Measurements from ENCODE around the gene LRRTM3.
A peak's percentile ranks its signal among the peaks of the same experiment; 100 is the strongest.

Gene LRRTM3

DNA sequence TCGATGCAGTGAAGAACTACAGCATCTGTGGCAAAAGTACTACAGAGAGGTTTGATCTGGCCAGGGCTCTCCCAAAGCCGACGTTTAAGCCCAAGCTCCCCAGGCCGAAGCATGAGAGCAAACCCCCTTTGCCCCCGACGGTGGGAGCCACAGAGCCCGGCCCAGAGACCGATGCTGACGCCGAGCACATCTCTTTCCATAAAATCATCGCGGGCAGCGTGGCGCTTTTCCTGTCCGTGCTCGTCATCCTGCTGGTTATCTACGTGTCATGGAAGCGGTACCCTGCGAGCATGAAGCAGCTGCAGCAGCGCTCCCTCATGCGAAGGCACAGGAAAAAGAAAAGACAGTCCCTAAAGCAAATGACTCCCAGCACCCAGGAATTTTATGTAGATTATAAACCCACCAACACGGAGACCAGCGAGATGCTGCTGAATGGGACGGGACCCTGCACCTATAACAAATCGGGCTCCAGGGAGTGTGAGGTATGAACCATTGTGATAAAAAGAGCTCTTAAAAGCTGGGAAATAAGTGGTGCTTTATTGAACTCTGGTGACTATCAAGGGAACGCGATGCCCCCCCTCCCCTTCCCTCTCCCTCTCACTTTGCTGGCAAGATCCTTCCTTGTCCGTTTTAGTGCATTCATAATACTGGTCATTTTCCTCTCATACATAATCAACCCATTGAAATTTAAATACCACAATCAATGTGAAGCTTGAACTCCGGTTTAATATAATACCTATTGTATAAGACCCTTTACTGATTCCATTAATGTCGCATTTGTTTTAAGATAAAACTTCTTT, 2.3 kb downstream of the LRRTM3 start:
- H3K36me3 ChIP-seq (ENCODE audit: control insufficient read depth in 2 of 2, insufficient read depth in 1 of 2, low read length in 2 of 2): no peaks in the 10 kb centered on the region
- H3K4me1 ChIP-seq (ENCODE audit: control insufficient read depth, insufficient read depth, low read length): no peaks in the 10 kb centered on the region
- H3K27ac ChIP-seq (ENCODE audit: extremely low read depth, low read depth, low read length): no peak overlapping the region
- no peaks in the 10 kb centered on the region for H3K9me3 ChIP-seq (ENCODE audit: control insufficient read depth, insufficient read depth, low read depth, low read length)
- peak overlapping the region; percentile 13 for H3K4me3 ChIP-seq (ENCODE audit: low read depth, low read length)
- ChIA-PET POLR2A (no interaction called here), CTCF (interaction anchor here (0.6 to 1.6 kb wide), 3 partner anchors 328 to 851 kb away, joined by 3 to 4 read pairs (median 3); no protein-coding TSS in a partner anchor)
- TF ChIP-seq ZBTB48 (tag by site-specific recombination; IDR thresholded peaks at IDR 0.05) (peak; percentile 92), ZNF140 (tag by site-specific recombination; IDR thresholded peaks at IDR 0.05) (no peak)

DNA sequence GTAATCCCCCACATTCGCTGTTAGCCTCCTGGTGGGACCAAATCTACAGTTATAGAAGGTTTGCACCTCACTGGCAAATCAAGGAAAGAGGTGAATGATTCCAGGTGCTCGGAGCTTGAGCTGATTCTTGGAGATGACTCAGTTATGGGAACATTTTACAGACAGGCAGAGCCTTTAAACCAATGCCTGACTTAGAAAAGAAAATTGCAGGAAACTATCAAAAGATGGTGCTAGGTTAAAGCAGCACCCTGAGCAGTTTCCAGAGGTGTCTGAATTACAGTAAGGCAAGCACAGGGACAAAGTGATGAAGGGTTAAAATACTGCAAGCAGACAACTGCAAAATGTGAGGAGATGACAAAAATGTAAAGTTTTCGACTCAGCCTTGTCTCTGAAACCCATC, 2.9 kb downstream of the LRRTM3 start:
- CTCF ChIA-PET: interaction anchor here (1.6 kb wide), 1 partner anchor 328 kb away, joined by 4 read pairs; no protein-coding TSS in a partner anchor
- H3K4me3 ChIP-seq (ENCODE audit: low read depth, low read length): no peak overlapping the region
- H3K27ac ChIP-seq (ENCODE audit: extremely low read depth, low read depth, low read length): no peak overlapping the region
- POLR2A ChIA-PET: no interaction called here
- H3K36me3 ChIP-seq (ENCODE audit: control insufficient read depth in 2 of 2, insufficient read depth in 1 of 2, low read length in 2 of 2): no peaks in the 10 kb centered on the region
- TF ChIP-seq ZNF311 (tag by site-specific recombination; IDR thresholded peaks at IDR 0.05; ENCODE audit: borderline replicate concordance): no peak
- TF ChIP-seq ZNF433 (tag by site-specific recombination; IDR thresholded peaks at IDR 0.05; ENCODE audit: low read depth): no peak
- TF ChIP-seq, protein P1, sequence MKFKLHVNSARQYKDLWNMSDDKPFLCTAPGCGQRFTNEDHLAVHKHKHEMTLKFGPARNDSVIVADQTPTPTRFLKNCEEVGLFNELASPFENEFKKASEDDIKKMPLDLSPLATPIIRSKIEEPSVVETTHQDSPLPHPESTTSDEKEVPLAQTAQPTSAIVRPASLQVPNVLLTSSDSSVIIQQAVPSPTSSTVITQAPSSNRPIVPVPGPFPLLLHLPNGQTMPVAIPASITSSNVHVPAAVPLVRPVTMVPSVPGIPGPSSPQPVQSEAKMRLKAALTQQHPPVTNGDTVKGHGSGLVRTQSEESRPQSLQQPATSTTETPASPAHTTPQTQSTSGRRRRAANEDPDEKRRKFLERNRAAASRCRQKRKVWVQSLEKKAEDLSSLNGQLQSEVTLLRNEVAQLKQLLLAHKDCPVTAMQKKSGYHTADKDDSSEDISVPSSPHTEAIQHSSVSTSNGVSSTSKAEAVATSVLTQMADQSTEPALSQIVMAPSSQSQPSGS (tag by site-specific recombination; IDR thresholded peaks at IDR 0.05; ENCODE audit: low read depth): no peak
- no peak for TF ChIP-seq YY1 (tag by site-specific recombination; IDR thresholded peaks at IDR 0.05)
- no peak for TF ChIP-seq ZNF416 (tag by site-specific recombination; IDR thresholded peaks at IDR 0.05)
- TF ChIP-seq, protein P2, sequence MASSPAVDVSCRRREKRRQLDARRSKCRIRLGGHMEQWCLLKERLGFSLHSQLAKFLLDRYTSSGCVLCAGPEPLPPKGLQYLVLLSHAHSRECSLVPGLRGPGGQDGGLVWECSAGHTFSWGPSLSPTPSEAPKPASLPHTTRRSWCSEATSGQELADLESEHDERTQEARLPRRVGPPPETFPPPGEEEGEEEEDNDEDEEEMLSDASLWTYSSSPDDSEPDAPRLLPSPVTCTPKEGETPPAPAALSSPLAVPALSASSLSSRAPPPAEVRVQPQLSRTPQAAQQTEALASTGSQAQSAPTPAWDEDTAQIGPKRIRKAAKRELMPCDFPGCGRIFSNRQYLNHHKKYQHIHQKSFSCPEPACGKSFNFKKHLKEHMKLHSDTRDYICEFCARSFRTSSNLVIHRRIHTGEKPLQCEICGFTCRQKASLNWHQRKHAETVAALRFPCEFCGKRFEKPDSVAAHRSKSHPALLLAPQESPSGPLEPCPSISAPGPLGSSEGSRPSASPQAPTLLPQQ (tag by site-specific recombination; IDR thresholded peaks at IDR 0.05): no peak
- TF ChIP-seq ZNF155 (tag by site-specific recombination; IDR thresholded peaks at IDR 0.05): no peak
- TF ChIP-seq ZNF114 (tag by site-specific recombination; IDR thresholded peaks at IDR 0.05): no peak
- TF ChIP-seq ZNF501 (tag by site-specific recombination; IDR thresholded peaks at IDR 0.05): no peak
- no peak for TF ChIP-seq ZNF157 (tag by site-specific recombination; IDR thresholded peaks at IDR 0.05)
- TF ChIP-seq, protein P3, sequence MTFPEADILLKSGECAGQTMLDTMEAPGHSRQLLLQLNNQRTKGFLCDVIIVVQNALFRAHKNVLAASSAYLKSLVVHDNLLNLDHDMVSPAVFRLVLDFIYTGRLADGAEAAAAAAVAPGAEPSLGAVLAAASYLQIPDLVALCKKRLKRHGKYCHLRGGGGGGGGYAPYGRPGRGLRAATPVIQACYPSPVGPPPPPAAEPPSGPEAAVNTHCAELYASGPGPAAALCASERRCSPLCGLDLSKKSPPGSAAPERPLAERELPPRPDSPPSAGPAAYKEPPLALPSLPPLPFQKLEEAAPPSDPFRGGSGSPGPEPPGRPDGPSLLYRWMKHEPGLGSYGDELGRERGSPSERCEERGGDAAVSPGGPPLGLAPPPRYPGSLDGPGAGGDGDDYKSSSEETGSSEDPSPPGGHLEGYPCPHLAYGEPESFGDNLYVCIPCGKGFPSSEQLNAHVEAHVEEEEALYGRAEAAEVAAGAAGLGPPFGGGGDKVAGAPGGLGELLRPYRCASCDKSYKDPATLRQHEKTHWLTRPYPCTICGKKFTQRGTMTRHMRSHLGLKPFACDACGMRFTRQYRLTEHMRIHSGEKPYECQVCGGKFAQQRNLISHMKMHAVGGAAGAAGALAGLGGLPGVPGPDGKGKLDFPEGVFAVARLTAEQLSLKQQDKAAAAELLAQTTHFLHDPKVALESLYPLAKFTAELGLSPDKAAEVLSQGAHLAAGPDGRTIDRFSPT (tag by site-specific recombination; IDR thresholded peaks at IDR 0.05): no peak
- no peak for TF ChIP-seq ZNF555 (tag by site-specific recombination; conservative IDR thresholded peaks at IDR 0.05)
- TF ChIP-seq, protein P4, sequence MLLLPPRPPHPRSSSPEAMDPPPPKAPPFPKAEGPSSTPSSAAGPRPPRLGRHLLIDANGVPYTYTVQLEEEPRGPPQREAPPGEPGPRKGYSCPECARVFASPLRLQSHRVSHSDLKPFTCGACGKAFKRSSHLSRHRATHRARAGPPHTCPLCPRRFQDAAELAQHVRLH (tag by site-specific recombination; IDR thresholded peaks at IDR 0.05): no peak
- TF ChIP-seq ZNF596 (tag by site-specific recombination; IDR thresholded peaks at IDR 0.05): no peak
- H3K4me1 ChIP-seq (ENCODE audit: control insufficient read depth, insufficient read depth, low read length): no peaks in the 10 kb centered on the region
- H3K9me3 ChIP-seq (ENCODE audit: control insufficient read depth, insufficient read depth, low read depth, low read length): no peaks in the 10 kb centered on the region

Data from HEK293 (cell line).